Hindlimb muscle (tissue), 1 donor: ENCODE data around the gene CDC42EP4. TPM values are rescaled to one million over a fixed set of nuclear protein-coding genes. Genes with fewer than 3 reads are reported as not detected.
A peak's percentile ranks its signal among the peaks of the same experiment; 100 is the strongest.
"Not testable (repeated sequence)": the region's sequence is repeated elsewhere in the genome, so short reads cannot be mapped to it uniquely, and the experiment has no call there.

Experiments
- DNase-seq: peaks from one replicate; pipeline ENCODE4 v3.0.0-alpha.2; 2013
- polyA plus RNA-seq: library from polyadenylated mRNA; unstranded; fragments of 120-200 nt; gene quantifications from one replicate; pipeline ENCODE4 v1.2.1, GENCODE V29; 2013; ENCODE audit not compliant: insufficient read length

CDC42EP4 gene
- polyA plus RNA-seq, 1 donor = 21.5 TPM

DNA sequence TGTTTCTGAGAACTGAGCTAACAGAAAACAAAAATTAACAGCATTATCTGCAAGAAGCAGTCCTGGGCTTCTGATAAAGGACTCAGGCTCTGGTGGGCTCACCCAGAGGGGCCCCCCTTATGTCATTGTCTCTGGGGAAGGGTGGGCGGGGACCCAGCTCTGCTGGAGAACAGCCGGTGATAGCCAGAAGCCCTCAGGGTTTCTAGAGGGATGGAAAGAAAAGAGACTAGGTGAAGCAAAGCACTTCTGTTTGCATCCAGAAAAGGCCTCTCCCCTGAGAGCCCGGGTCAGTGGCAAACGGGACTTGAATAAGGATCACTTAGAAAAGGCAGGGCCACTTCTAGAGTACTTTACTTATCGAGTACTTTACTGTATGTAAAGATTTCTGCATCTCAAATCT, 7.0 kb upstream of the CDC42EP4 start:
- DNase-seq = no peak

DNA sequence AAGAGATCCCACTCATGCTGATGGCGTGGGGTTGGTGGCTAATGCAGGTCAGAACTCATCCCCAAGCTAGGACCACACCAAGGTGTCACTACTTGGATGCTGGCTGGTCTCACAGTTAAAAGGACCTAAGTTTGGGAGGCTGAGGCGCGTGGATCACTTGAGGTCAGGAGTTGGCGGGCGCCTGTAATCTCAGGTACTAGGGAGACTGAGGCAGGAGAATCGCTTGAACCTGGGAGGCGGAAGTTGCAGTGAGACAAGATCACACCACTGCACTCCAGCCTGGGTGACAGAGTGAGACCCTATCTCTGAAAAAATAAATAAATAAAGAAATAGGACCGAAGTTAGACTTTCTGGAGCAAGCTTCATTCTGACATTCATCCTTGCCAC, 6.6 kb upstream of the CDC42EP4 start:
- DNase-seq = no peak

DNA sequence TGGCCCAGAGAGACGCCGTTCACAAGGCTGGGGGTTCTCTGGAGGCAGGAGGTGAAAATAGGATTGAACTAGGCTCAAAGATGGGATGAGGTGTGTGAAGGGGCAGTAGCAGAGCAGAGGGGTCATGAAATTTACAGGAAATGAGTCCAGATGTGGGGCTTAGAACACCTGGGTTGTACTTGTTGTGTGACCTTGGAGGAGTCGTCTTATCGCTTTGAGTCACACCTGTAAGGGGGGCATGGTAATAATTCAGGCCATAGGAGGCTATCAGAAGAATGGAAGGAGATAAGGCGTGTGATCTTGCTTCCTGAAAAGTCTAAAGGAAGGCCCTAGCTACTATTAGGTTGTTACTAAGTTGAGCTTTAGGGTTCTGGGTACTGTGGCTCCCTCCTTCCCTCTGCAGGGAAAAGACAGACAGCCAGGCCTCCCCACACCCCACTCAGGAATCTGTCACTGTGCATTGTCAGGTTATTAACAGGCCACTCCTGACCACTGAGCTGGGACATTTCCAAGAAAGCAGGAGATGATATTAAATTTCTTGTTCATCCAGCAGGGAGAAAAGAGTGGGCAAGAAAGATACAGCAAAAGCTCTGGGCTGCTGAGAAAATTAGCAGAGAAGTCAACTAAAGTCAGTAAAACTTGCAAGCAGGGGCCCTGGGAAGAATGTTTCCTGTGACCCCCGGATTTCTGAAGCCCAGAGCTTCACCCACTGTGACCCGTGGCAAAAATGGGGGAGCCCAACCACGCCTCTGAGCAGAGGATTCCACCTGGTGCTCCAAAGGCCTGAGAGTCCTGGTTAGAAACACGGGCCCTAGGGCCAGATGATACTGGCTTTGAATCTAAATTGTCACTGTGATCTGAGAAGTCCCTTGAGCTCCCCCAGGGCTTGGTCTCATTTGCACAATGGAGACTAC, 6.0 kb upstream of the CDC42EP4 start:
- DNase-seq = no peak

DNA sequence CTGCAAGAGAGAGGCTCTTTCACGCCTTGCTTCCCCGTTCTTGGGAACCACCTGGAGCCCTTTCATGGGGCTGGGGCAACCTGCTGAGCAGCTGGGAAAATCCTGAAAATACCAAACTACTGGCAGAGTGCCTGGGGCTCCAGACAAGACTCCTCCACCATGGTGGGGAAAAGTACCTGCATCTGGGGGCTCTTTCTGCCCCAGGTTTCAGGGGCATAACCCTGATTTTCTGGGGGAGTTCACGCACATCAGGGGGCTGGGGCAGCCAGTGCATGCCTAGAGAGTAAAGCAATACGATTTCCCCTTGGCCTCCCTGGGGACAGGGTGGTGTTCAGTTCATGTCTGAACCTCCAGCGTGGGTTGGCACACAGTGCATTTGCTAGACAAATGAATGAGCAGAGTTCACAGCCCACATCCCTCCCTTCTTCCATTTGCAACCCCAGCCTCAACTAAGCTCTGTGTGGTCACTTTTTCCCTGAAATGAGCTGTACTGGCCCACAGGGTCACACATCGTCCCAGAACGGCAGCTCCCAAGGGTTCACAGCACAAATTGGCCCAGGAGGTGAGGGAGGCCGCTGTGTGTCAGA, 5.2 kb upstream of the CDC42EP4 start:
- DNase-seq = no peak

DNA sequence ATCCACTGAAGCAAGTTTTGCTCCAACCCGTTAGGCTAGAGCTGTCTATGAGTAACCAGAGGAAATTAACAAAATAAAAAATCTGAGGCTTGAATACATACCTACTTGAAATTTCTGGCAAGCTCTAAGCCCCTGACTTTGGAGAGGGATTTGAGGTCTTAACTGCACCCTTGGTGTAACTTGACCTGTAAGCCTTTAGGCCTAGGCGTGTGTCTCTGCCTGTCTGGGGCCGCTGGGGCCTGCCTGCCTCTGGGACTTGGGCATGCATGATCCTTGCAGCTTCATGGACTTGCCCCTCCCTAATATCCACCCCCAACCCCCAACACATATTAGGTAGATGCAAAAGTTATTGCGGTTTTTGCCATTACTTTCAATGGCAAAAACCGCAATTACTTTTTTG, 3.7 kb upstream of the CDC42EP4 start:
- no peak for DNase-seq

DNA sequence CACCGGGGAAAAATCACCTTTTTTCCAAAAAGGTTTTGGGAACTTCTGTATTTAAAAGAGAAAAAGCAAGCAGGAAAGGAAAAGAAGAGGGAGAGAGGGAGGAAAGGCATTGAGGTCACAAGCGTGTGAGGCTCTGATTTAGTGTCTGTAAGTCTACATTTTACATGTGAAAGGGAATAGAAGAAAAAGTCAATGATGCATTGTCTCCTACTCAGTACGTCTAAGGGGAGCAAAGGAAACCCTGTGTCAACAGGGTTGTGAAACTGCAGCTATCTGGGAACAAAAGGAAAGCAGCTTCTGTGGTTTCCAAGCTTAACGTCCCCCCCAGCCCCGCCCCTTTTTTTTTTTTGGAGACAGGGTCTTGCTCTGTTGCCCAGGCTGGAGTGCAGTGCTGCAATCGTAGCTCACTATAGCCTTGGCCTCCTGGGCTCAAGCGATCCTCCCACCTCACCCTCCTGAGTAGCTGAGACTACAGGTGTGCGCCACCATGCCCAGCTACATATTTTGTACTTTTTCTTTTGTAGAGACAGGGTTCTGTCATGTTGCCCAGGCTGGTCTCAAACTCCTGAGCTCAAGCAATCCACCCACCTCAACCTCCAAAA, 1.8 kb upstream of the CDC42EP4 start:
- no peak for DNase-seq

DNA sequence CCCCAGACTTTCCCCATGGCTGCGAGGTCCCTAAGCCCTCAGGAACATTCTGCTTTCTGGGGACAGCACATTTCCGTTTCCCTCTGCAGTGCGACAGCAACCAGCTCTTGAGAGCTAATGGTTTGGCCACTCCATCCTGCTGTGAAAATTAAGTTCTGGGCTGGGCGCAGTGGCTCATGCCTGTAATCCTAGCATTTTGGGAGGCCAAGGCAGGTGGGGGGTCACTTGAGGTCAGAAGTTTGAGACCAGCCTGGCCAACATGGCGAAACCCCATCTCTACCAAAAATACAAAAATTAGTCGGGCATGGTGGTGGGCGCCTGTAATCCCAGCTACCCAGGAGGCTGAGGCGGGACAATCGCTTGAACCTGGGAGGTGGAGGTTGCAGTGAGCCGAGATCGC, 1.1 kb upstream of the CDC42EP4 start:
- not testable (repeated sequence) for DNase-seq

DNA sequence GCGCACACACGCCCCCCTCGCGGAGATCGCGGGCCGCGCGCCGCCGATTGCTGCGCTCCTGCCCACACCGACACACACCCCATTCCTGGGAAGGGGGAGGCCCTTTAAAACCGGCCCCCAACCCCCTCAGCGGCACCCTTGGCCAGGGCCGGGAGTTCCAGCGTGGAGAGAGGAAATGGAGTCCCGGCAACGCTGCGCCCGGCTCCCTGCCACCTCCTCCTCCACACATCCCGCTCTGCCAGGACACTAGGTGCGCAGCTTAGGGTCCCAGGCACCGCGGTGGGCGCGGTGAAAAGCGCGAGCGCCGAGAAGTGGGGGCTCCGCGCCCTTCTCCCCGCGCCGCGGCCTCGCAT, 397 bp downstream of the CDC42EP4 start:
- no peak for DNase-seq

DNA sequence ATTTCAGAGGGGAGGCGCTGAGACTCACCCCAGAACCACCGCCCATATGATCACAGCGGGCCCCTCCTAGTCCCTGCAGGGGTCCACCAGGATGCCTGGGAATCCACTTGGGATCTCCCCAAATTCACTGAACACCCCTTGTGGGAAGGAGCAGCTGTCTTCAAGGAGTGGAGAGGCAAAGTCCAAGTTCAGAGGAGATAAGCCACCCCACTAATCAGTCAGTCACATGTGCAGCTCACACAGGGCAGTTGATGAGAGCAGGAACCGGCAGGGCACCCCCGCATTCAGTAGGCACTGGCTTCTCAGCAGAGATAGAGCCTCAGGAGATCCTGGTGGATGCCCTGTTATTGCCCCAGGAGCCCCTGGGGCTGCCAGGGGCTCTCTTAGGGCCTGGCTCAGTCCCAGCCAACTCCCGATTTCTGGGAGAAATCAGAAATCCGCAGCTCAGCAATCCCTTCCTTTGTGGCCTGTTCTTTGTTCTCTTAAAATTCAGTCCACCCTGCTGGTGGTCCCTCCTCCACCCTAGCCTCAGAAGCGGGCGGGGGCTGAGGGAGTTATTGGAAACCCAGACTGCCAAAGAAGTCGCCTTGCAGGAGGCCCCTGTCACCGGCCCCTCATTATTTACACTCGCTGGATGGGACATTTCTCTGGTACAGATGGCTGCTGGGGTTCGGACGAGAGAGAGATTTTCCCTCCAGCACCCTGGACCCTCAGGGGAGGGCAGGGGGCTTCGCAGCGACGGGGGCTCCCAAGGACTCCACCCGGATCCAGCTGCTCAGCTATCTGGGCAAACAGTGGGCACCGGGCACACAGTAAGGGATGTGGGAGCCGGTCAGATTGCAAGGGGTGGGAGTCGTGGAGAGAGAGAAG, 1.8 kb downstream of the CDC42EP4 start:
- no peak for DNase-seq

DNA sequence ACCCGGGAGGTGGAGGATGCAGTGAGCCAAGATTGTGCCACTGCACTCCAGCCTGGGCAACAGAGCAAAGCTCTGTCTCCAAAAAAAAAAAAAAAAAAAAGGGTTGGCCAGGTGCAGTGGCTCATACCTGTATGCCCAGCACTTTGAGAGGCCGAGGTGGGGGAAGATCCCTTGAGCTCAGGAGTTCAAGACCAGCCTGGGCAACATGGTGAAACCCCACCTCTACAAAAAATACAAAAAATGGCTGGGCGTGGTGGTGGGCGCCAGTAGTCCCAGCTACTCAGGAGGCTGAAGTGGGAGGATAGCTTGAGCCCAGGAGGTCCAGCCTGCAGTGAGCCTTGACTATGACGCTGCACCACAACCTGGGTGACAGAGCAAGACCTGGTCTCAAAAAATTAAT, 2.8 kb downstream of the CDC42EP4 start:
- not testable (repeated sequence) for DNase-seq

DNA sequence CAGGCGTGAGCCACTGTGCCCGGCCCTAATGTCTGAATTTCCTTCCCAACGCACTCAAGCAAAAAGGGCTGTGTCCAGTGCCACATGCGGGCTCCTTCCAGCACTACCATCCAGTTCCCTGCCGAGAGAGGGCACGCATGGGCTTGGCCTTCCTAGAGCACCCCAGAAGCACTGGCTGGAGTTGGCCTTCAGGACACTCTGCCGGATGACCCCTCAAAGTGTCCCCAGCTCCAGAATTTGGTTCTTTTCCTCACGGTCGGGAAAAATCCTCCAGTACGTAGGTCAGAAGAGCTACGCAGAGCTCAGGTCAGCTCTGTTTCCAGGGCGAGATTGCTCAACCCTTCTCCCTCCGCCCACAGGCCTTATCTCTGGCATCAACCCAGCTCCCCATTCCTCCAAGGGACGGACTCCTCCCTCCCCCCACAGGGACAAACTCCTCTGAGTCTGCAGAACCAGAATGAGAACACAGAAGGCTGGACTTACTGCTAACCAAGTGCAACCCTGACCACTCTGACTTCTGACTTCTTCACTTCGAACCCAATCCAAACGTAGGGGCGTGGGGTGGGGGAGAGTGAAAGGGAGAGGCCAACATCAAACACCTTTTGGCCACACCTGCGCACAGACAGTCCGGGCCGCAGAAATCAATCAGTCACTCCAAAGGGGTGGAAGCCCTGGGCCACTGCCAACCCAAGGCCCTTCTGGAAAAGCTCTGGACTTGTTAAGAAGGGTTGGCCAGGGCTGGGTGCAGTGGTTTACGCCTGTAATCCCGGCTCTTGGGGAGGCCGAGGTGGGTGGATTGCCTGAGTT, 3.6 kb downstream of the CDC42EP4 start:
- no peak for DNase-seq

DNA sequence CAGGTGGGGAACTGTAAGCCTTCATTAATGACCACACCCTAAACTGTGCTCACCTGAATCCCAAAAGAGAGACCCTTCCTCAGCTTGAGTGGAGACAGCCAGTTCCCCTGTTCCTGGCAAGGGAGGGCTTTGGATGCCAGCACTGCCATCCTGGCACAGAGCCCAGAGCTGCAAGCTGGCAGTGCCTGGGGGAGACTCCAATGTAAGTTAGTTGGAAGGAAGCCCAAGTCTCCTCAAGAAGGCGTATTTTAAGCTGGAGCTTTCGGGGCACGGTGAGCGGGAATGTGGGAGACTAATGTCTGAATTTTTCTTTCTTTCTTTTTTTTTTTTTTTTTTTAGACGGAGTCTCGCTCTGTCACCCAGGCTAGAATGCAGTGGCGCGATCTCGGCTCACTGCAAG, 4.7 kb downstream of the CDC42EP4 start:
- no peak for DNase-seq

DNA sequence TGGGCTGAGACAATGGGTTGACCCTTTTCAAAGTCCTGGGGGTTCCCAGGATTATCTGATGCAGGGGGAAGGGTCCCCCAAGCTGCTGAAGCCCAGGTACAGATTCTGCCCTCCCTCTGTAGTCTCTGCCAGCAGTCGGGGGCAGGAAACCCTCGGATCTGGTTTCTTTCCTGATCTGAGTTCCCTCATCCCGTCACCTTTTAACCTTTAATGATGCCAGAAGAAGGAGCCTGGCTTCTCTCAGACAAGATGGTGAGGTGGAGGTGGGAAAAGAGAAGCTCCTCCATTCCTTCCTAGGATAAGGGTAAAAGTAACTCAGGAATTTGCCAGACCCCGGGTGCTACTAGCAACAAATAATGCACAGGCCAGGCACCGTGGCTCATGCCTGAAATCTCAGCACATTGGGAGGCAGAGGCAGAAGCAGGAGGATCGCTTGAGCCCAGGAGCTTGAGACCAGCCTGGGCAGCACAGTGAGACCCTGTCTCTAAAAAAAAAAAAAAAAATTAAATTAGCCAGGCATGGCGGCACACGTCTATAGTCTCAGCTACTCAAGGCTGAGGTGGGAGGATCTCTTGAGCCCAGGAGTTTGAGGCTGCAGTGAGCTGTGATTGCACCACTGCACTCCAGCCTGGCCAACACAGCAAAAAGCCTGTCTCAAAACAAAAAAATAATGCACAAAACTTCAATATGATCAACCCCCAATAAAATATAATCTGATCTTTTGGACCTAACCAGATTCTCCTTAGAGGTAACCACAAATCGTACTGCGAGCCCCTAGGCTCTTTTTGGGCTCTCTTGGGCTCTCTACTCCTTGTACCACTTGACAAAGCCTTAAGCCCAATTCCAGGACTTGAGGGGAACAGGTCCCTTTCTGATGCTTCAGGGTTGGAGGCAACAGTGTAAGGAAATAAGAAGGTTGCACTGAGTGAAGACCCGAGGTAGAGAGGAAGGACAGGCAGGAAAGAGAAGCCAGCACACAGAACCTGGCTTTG, 5.7 kb downstream of the CDC42EP4 start:
- DNase-seq = no peak

DNA sequence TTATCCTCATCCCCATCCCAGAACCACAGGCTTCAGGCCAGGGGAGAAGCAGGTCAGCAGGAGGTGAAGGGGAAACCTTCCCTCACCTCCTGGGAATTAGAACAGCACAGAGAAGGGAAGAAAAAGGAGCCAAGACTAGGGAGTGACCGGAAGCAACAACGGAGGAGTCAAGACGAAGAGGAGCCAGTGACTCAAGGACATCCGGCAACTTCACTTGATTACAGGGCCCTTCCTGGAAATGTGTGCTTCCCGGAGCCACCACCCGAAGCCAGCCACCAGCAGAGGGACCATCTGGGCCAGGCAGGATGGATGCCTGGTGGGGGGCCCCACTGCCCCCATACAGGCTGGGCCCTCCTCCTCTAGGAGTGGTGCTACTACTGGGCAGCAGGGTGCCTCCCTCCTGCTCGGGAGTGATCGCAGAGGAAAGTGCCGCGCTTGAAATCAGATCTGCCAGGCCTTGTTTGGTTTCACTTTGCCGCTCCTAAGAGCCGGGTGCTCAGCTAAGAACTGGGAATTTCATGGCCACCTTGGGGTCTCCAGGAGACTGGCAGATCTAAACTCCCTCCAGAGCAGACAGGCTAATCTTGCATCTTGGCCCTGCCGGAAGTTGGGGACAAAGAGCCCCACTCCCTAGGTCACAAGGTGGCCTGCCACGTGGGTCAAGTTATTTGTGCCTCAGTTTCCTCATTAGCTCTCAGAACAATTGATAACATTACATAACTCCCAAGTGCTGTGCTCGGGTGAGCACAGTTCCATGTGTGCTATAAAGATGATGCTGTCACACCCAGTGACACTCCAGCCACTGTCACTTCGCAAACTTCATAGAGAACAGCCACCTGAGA, 6.6 kb downstream of the CDC42EP4 start:
- DNase-seq = peak; percentile 67

DNA sequence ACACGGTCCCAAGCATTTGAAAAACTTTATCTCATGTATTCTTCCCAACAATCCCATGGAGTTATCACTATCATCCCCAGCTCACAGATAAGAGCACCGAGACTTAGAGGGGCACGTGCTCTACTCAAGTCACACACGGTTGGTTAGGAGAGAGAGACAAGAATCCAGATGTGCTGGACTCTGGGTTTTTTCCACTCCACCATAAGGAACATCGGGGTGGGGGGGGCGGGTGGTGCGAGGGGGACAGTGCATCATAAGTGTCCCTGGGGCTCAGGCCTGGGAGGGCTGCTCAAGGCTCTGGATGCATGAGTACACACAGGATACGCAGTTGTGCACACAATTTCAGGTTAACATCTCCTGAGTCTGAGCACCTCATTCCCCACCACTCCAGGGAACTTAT, 7.4 kb downstream of the CDC42EP4 start:
- peak; percentile 47 for DNase-seq

DNA sequence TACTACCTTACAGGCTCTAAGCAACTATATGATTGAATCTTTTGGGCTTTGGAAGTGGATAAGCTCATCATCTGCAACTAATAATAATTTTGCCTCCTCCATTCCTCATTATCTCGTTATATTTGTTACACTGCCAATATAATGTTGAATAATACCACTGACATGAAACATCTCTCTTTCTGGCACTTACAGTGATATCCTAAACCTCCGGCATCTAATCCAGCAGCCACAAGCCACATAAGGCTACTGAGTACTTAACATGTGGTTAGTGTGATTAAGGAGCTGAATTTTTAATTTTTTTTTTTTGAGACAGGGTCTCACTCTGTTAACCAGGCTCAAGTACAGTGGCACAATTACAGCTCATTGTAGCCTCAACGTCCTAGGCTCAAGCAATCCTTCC, 9.6 kb downstream of the CDC42EP4 start:
- no peak for DNase-seq

DNA sequence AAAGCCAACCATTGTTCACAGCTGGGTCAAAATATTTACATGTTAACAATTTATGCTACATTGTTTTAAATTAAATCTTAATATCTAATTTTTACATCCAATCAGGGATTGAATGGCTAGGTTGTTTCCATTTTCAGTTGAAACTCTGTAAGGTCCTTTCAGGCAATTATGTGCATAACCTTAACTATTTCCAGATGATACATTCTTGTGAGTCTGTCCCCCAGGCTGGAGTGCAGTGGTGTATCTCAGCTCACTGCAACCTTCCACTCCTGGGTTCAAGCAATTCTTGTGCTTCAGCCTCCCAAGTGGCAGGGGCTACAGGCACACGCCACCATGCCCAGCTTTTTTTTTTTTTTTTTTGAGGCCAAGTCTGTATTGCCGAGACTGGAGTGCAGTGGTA, 10.4 kb downstream of the CDC42EP4 start:
- no peak for DNase-seq

DNA sequence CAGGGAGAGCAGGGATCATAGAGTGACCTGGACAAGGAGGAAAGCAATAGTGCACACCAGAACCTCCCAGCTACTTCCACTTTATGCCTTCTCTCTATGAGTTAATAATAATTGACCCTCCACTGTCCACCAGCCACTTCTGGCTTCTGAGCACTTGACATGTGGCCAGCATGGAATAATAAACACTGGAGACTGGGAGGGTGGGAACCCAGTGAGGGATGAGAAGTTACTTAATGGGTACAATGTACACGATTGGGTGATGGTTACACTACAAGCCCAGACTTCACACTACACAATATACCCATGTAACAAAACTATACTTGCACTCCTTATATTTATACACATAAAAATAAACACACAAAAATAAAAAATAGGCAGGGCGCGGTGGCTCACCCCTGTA, 11.4 kb downstream of the CDC42EP4 start:
- DNase-seq = no peak

DNA sequence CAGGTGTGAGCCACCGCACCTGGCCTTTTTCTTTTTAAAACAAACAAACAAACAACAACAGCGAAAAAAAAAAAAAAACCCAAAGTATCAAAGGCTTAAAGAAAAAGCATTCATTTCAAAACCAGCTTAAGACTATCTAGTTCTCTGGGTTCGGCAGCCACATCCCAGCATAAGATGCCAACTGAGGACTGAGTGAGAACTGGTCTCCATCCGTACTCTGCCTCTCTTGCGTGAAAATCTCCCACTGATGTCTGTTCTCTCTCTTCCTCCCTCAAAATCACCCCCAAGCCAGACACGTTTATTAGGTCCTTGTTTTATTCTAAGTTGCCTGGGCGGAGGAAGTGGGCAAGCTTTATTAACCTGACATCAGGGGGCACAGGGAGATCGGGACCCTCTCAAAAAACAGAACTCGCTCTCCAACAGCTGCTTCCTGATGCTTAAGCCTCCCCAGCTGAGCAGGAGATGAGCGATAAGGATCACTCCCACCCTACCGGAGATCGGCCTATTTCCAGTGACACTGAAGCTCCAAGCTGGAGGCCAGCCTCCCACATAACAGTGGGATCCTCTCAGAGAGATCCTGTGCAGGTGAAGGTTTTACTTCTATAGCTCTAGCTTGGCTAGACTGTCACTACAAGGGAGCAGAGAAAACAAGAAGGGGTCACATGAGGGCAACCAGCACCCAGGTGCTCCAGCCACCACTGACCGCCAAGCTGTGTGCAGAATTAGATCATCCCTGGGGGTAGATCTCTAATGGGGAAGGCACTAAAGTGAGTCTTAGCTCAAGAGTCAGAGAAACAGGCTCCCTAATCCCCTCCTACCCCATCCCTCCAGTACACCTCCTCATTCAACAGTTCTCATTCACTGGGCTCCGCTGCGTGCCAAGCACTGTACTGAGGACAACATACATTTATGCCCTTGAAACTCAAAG, 13.6 kb downstream of the CDC42EP4 start:
- no peak for DNase-seq
